Stromal cell of bone marrow (primary cell): ENCODE results near the gene GTF2A1.
"Not testable (repeated sequence)": the region's sequence is repeated elsewhere in the genome, so short reads cannot be mapped to it uniquely, and the experiment has no call there.

ENCODE experiments used
- DNase-seq: peaks from one replicate; pipeline ENCODE4 v3.0.0-alpha.2; 2012; ENCODE audit warnings: low read depth

GTF2A1 gene

GRCh38 chr14:81231540-81231939, 10.8 kb upstream of the GTF2A1 start:
- no peak for DNase-seq

GRCh38 chr14:81224222-81224621, 3.5 kb upstream of the GTF2A1 start:
- DNase-seq: no peak

GRCh38 chr14:81223788-81224187, 3.0 kb upstream of the GTF2A1 start:
- DNase-seq: not testable (repeated sequence)

DNA sequence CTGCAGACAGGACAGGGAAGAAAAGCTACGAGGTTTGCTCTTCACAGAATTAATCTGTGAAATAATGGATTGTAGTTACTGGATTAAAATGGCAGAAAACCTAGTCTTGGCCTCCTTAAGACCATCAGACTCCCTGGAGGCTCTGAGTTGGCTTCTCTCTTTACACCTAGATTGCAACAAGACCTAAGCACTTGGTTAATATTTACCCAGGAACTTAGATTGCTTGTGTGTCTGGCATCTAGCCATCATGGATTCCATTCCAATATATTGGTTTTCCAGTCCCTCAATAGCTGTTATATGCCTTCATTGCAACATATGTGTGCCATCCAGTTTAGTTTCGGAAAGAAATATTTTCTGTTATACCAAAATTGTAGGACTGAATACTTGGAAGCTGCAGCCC, 1.9 kb upstream of the GTF2A1 start:
- DNase-seq: no peak

DNA sequence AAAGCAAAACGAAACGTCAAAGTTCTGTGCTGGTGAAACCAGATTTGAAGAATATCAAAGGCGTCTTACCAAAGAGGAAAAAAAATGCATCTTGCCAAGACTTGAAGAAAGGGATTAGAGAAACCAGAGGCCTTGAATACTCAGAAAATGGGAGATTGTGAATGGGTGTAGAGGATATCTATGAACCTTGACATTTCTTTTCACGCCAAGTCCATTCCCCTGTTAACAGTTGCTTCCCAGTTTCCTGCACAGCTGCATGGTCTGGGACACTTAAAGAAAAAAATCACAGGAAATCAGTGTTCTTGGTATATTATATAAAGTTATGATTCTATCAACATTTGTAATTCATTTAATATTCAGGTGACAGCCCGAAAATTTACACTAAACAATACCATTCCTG, 1.4 kb upstream of the GTF2A1 start:
- DNase-seq: no peak

GRCh38 chr14:81221579-81222102, 882 bp upstream of the GTF2A1 start:
- DNase-seq: no peak

DNA sequence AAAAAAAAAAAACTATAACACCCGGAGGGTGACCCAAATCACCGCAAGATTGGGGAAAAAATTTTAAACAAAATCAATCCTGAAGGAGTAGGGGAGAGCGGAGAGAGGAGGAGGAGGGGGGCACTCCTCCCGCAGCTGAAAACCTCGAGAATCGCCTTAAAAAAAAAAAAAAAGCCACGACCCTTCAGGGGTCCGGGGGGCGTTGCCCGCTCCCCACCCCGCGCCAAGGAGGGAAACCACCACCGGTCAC, 254 bp downstream of the GTF2A1 start:
- no peak for DNase-seq

- peak; percentile 20 for DNase-seq
Measured at GRCh38 chr14:81219759-81220579, 790 bp downstream of the GTF2A1 start.

DNA sequence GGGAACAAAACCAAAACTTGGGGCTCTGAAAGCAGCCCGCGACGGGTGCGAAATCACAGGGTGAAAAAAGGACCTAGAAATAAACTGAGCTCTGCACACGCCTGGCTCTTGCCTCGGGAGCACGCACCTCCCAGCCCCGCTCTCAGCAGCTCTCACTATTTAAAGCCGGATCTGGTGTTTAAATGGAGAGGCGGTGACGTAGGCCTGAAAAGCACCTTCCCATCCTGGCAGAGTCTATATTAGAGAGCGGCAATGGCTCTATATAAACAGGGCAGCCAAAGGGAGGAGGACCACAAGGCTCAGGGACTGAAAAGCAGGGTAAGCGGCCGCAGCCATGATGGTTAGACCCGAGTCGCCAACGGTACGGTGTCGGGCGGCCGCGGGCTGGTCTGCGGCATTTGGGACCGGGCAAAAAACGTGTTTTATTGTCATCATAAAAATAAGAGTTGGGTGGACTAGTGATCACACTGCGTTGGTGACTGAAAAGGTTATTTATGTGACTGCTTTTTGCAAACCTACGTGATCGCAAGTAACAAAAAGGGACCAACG, 1.5 kb downstream of the GTF2A1 start:
- DNase-seq: peak; percentile 98

DNA sequence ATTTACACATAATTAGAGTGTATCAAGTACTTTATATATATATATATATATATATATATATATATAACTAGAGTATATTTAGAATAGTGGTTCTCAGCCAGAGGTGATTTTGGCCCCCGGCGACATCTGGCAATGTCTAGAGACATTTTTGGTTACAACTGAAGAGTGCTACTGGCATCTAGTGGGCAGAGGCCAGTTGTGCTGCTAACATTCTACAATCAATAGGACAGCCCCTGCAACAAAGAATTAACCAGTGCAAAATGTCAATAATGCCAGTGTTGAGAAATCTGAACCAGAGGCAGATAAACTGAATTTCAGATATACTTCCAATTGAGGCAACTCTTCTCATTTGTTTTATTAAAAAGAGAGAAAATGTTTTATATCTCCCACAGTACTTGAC, 8.9 kb downstream of the GTF2A1 start:
- DNase-seq: peak; percentile 19

DNA sequence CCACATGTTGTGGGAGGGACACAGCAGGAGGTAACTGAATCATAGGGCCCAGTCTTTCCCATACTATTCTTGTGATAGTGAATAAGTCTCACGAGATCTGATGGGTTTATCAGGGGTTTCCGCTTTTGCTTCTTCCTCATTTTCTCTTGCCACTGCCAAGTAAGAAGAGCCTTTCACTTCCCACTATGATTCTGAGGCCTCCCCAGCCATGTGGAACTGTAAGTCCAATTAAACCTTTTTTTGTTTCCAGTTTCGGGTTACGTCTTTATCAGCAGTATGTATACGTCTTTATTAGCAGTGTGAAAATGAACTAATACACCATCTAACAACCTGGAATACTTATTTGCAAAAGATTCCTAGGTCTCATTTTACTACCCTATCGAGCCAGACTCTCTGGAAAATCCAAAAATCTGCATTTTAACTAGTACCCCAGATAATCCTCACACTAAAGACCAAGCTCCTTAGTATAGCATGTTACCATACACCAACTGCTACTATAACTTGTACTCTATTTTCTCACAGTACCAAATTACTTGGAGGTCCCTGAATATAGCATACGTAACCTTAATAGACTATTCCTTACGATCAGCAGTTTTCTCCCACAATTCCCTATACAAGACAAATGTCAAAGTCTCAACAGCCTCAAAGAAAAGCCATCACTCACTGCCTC, 11.5 kb downstream of the GTF2A1 start:
- DNase-seq: no peak

DNA sequence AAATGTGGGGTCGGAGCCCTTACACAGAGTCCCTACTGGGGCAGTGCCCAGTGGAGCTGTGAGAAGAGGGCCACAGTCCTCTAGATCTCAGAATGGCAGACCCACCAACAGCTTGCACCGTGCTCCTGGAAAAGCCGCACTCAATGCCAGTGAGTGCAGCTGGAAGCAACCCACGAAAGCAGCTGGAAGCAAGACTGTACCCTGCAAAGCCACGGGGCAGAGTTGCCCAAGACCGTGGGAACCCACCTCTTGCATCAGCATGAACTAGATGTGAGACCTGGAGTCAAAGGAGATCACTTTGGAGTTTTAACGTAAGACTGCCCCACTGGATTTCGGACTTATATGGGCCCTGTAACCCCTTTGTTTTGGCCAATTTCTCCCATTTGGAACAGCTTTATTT, 12.3 kb downstream of the GTF2A1 start:
- DNase-seq: no peak

DNA sequence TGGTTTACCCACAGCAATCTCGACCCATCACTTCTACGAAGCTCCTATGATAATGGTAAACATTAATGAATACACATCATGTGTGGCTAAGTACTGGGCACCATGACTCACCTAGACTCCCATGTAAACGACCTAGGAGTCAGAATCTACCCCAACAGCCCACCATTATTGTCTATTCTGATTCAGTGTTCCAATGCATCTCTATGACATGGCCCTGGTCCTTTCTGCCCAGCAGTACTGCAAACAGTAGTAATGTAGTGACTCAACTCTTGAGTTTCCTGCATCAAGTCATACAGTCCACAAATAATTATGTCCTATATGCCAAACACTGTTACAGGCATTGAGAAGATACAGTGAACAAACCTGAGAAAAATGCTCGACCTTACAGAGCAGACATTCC, 14.6 kb downstream of the GTF2A1 start:
- no peak for DNase-seq

- no peak for DNase-seq
Measured at GRCh38 chr14:81205639-81206038, 15.1 kb downstream of the GTF2A1 start.

- no peak for DNase-seq
Measured at GRCh38 chr14:81200054-81200453, 20.7 kb downstream of the GTF2A1 start.

GRCh38 chr14:81199084-81199483, 21.7 kb downstream of the GTF2A1 start:
- DNase-seq: no peak

GRCh38 chr14:81198651-81199050, 22.1 kb downstream of the GTF2A1 start:
- DNase-seq: no peak

- DNase-seq: no peak
Measured at GRCh38 chr14:81193924-81194633, 26.7 kb downstream of the GTF2A1 start.

DNA sequence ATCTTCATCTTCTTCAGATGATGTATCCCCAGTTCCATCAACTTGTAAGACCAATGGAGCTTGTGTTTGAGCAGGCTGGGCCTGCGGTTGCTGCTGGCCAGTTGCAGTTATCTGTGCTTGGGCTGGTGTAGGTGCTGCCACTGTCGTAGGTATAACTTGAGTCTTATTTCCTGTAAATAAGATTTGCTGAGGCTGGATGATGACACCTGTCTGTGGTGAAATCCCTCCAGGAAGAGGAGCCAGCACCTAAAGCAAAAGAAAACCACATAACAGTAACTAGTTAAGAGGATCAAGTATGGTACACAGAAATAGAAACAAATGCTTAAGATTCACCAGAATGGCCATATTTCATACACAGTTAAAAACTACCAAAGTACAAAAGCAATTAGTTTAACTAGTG, 28.2 kb downstream of the GTF2A1 start:
- no peak for DNase-seq

DNA sequence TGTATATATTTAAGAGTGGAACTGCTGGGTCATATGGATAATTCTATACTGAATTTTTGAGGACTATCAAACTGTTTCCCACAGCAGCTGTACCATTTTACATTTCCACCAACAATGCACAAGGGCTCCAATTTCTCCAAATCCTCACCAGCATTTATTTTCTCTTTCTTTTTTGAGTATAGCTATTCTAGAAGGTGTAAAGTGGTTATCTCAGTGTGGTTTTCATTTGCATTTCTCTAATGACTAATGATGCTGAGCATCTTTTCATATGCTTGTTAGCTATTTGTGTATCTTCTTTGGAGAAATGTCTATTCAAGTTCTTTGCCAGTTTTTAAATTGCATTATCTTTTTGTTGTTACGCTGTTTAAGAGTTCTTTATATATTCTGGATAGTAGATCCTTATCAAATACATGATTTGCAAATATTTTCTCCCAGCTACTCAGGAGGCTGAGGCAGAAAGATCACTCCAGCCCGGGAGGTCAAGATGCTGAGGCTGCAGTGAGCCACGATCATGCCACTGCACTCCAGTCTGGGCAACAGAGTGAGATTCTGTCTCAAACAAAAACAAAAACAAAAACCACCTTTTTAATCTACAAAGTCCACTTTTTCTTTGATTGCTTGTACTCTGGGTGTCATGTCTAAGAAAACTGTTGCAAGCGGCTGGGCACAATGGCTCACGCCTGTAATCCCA, 32.8 kb downstream of the GTF2A1 start:
- no peak for DNase-seq

DNA sequence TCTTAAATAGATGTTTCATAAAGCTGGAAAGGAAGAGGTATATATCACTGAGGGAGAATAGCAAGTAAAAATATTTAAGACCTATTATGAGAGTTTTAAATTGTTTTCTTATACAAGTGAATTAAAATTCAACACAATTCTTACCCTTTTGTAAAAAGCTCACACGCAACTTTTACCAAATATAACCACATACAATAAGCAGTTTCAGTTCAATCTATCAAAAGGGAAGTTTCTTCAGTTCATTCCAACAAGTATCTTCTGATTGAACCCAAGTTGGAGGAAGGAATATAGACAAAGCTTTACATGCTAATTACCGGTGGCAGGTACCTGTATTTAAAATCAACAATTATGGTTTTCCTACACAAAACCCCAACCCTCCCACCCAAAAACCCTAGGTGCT, 41.1 kb downstream of the GTF2A1 start:
- DNase-seq: no peak

- no peak for DNase-seq
Measured at GRCh38 chr14:81178063-81178462, 42.7 kb downstream of the GTF2A1 start.
